Osteoblast (primary cell): Measurements from ENCODE around the gene PPP6R1. TPM values are rescaled to one million over a fixed set of nuclear protein-coding genes. Genes with fewer than 3 reads are reported as not detected.

Source experiments
- DNase-seq: peaks from one replicate; pipeline ENCODE4 v3.0.0; 2011; ENCODE audit warnings: low spot score, mixed read lengths; ENCODE audit not compliant: insufficient read length; ENCODE audit errors: missing footprints
- H2AFZ ChIP-seq: 2 replicates; pipeline ENCODE4 v1.6.0; 2011; ENCODE audit warnings: mild to moderate bottlenecking, low read length
- H3K27ac ChIP-seq: 2 replicates; pipeline ENCODE4 v1.5.1; 2011; ENCODE audit warnings: mild to moderate bottlenecking, low read depth, low read length, moderate library complexity
- H3K27me3 ChIP-seq: 2 replicates; pipeline ENCODE4 v1.6.0; 2012; ENCODE audit warnings: mild to moderate bottlenecking, control low read depth, inconsistent platforms, low read length, moderate library complexity; ENCODE audit not compliant: insufficient read depth
- H3K36me3 ChIP-seq: 2 replicates; pipeline ENCODE4 v1.5.1; 2011; ENCODE audit warnings: mild to moderate bottlenecking, low read length, control low read depth, moderate library complexity; ENCODE audit not compliant: insufficient read depth
- H3K4me1 ChIP-seq: 2 replicates; pipeline ENCODE4 v1.5.1; 2011; ENCODE audit warnings: mild to moderate bottlenecking, low read length, control low read depth, moderate library complexity; ENCODE audit not compliant: insufficient read depth
- H3K4me2 ChIP-seq: 2 replicates; pipeline ENCODE4 v1.6.0; 2011; ENCODE audit warnings: mild to moderate bottlenecking, low read length; ENCODE audit not compliant: insufficient read depth
- H3K4me3 ChIP-seq: fragments of 200-600 bp; sonication (generic); 3 replicates; pipeline ENCODE4 v1.5.1; 2012; ENCODE audit warnings: mild to moderate bottlenecking, low read length, inconsistent platforms; ENCODE audit not compliant: insufficient read depth
- H3K79me2 ChIP-seq: 2 replicates; pipeline ENCODE4 v1.6.0; 2012; ENCODE audit warnings: mild to moderate bottlenecking, low read length, control low read depth, inconsistent platforms; ENCODE audit not compliant: insufficient read depth
- H3K9me3 ChIP-seq: 2 replicates; pipeline ENCODE4 v1.5.1; 2011; ENCODE audit warnings: low read depth, low read length, control low read depth
- H4K20me1 ChIP-seq: 2 replicates; pipeline ENCODE4 v1.6.0; 2012; ENCODE audit warnings: mild to moderate bottlenecking, low read length, control low read depth; ENCODE audit not compliant: insufficient read depth
- total RNA-seq: library from RNA; depleted of rRNA; stranded (reverse); fragments of >200 nt; gene quantifications from 2 replicates; pipeline ENCODE4 v1.2.3, GENCODE V29; 2012
- TF ChIP-seq, protein P1 (sequence below): IDR thresholded peaks from 2 replicates; pipeline ENCODE4 v1.5.1; 2011; ENCODE audit warnings: mild to moderate bottlenecking, low read depth, low read length, moderate library complexity; ENCODE audit errors: extremely low read depth

PPP6R1 gene
- total RNA-seq, 1 donor: 32.6 TPM

DNA sequence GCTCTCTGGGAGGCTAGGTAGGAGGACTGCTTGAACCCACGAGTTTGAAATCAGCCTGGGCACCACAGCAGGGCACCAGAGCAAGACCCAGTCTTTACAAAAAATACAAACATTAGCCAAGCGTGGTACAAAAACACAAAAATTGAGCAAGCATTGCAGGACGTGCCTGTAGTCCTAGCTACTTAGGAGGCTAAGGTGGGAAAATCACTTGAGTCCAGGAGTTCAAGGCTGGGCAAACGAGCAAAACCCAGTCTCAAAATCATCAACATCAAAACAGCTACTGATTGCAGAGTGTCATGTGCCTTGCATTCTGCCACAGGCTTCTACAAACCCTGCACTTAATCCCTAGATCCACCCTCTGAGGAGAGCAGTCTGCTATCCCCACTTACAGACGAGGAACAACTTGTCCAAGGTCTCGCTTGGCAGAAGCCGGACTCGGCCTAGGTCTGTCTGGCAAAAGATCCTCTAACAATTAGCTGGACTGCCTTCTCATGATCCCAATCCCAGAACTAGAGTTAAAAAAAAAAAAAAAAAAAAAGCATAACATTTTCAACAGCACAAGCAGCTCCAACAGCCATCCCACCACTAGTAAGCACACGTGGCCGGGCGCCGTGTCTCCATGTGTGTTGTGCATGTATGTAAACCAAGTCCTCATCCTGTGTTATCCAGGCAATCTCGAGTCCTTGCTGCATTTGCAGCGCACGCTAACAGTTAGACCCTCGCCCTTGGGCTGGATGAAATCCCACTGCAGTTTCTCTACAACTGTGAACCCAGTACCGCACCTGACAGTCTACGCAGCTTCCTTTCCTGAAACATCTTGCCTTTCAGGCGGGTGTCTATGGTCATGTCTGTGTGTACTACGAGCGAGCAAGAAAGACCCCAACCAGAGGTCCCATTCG is 2.0 kb downstream of the PPP6R1 start:
- DNase-seq: no peak
- Histone ChIP-seq H3K4me2 (peak overlapping the region; percentile 86), H2AFZ (no peak overlapping the region), H3K36me3 (peaks cover 4% of the 10 kb centered on the region), H3K27ac (no peak overlapping the region), H3K4me3 (peak overlapping the region; percentile 94), H3K9me3 (no peaks in the 10 kb centered on the region), H3K79me2 (peaks cover 70% of the 10 kb centered on the region), H3K4me1 (peaks cover 29% of the 10 kb centered on the region), H3K27me3 (no peaks in the 10 kb centered on the region), H4K20me1 (peaks cover 61% of the 10 kb centered on the region)
- TF ChIP-seq, protein P1, sequence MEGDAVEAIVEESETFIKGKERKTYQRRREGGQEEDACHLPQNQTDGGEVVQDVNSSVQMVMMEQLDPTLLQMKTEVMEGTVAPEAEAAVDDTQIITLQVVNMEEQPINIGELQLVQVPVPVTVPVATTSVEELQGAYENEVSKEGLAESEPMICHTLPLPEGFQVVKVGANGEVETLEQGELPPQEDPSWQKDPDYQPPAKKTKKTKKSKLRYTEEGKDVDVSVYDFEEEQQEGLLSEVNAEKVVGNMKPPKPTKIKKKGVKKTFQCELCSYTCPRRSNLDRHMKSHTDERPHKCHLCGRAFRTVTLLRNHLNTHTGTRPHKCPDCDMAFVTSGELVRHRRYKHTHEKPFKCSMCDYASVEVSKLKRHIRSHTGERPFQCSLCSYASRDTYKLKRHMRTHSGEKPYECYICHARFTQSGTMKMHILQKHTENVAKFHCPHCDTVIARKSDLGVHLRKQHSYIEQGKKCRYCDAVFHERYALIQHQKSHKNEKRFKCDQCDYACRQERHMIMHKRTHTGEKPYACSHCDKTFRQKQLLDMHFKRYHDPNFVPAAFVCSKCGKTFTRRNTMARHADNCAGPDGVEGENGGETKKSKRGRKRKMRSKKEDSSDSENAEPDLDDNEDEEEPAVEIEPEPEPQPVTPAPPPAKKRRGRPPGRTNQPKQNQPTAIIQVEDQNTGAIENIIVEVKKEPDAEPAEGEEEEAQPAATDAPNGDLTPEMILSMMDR: no peak

DNA sequence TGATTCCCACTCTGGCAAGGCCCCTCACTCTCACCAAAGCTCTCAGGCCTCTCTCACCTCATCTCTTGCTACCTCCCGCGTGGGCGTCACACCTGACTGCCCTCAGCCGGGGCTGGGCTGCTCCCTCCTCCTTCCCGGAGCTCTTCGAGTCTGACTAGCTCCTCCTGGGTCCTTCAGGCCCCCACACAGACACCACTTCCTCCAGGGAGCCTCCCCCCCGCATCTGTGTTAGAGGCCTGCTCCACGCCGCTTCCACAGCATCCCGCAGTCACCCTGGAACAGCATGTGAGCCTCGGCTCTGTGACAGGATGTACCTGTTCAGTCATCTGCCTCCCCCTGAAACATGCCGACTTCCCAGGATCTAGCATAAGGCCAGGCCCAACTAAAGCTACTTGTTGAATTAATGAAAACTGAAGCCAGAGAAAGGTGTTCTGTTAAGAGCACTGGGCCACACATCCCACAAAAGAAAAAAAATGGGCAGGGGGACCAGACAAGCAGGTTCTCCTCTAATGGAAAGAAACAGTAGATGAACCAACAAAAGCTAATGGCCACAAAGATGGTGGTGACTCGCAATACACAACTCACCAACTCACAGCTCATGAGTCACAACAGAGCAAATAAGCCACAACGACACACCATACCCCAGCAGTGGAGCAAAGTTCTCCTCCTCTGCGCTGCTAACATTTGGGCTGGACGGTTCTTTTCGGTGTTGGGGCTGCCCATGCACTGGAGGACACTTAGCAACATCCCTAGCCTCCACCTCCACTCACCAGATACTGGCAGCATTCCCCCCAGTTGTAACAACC is 3.0 kb downstream of the PPP6R1 start:
- no peak overlapping the region for H3K27ac ChIP-seq
- no peaks in the 10 kb centered on the region for H3K9me3 ChIP-seq
- peaks cover 33% of the 10 kb centered on the region for H3K4me1 ChIP-seq
- peak; percentile 94 for DNase-seq
- H3K79me2 ChIP-seq: peaks cover 80% of the 10 kb centered on the region
- H3K4me2 ChIP-seq: peak overlapping the region; percentile 86
- no peak overlapping the region for H2AFZ ChIP-seq
- H3K27me3 ChIP-seq: no peaks in the 10 kb centered on the region
- H4K20me1 ChIP-seq: peaks cover 71% of the 10 kb centered on the region
- TF ChIP-seq, protein P1: no peak
- H3K4me3 ChIP-seq: peak overlapping the region; percentile 94
- H3K36me3 ChIP-seq: peaks cover 4% of the 10 kb centered on the region

DNA sequence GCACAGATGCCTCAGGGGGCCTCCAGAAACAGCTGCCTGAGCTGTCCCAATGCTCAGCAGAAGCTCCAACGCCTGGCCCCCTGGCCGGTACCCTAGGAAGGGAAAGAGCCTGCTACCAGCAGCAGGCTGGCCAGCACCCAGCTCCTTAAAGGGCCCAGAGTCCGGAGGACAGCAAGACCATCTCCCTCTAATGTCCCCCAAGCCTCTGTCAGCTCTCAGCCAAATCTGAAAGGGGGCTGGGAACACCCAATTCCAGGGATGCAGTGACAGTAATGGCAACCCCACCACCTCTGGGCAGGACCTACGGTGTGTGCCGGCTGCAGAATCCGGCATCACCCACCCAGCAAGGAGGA is 4.2 kb downstream of the PPP6R1 start:
- peaks cover 83% of the 10 kb centered on the region for H4K20me1 ChIP-seq
- H3K36me3 ChIP-seq: peaks cover 4% of the 10 kb centered on the region
- H3K4me2 ChIP-seq: no peak overlapping the region
- H2AFZ ChIP-seq: no peak overlapping the region
- DNase-seq: no peak
- peaks cover 92% of the 10 kb centered on the region for H3K79me2 ChIP-seq
- TF ChIP-seq, protein P1: no peak
- H3K27me3 ChIP-seq: no peaks in the 10 kb centered on the region
- no peak overlapping the region for H3K4me3 ChIP-seq
- no peaks in the 10 kb centered on the region for H3K9me3 ChIP-seq
- no peak overlapping the region for H3K27ac ChIP-seq
- H3K4me1 ChIP-seq: peaks cover 29% of the 10 kb centered on the region
